H9 (cell line): Measurements from ENCODE around the gene DNAAF1. TPM values are rescaled to one million over a fixed set of nuclear protein-coding genes. Genes with fewer than 3 reads are reported as not detected.
A peak's percentile ranks its signal among the peaks of the same experiment; 100 is the strongest.

Source experiments
- DNase-seq: peaks from one replicate; pipeline ENCODE4 v3.0.0-alpha.2; 2017
- H2AFZ ChIP-seq: one replicate; pipeline ENCODE4 v1.6.1; 2013; ENCODE audit warnings: mild to moderate bottlenecking, low read length, control low read depth, moderate library complexity
- H2AK5ac ChIP-seq: 2 replicates; pipeline ENCODE4 v1.6.1; 2013; ENCODE audit warnings: low read length, control low read depth, mixed read lengths; ENCODE audit not compliant: insufficient read length
- H2BK120ac ChIP-seq: one replicate; pipeline ENCODE4 v1.6.1; 2013; ENCODE audit warnings: low read depth, mild to moderate bottlenecking, low read length, control low read depth, inconsistent platforms; ENCODE audit not compliant: poor library complexity, severe bottlenecking
- H2BK12ac ChIP-seq: 2 replicates; pipeline ENCODE4 v1.6.1; 2013; ENCODE audit warnings: low read length, control low read depth, mixed read lengths, low read depth; ENCODE audit not compliant: insufficient read length
- H2BK15ac ChIP-seq: 2 replicates; pipeline ENCODE4 v1.6.1; 2013; ENCODE audit warnings: low read depth, low read length, control low read depth
- H2BK20ac ChIP-seq: one replicate; pipeline ENCODE4 v1.6.1; 2013; ENCODE audit warnings: low read depth, mild to moderate bottlenecking, low read length, control low read depth, inconsistent platforms; ENCODE audit not compliant: poor library complexity, severe bottlenecking
- H2BK5ac ChIP-seq: 2 replicates; pipeline ENCODE4 v1.6.1; 2013; ENCODE audit warnings: low read length, control low read depth, mixed read lengths; ENCODE audit not compliant: insufficient read length
- H3K14ac ChIP-seq: 2 replicates; pipeline ENCODE4 v1.6.1; 2013; ENCODE audit warnings: low read length, control low read depth; ENCODE audit not compliant: insufficient read depth
- H3K18ac ChIP-seq: 2 replicates; pipeline ENCODE4 v1.6.1; 2013; ENCODE audit warnings: low read depth, mild to moderate bottlenecking, mixed read lengths, low read length, control low read depth; ENCODE audit not compliant: insufficient read length
- H3K23ac ChIP-seq: 2 replicates; pipeline ENCODE4 v1.6.1; 2013; ENCODE audit warnings: low read length, control low read depth, mixed read lengths, low read depth; ENCODE audit not compliant: insufficient read length
- H3K23me2 ChIP-seq: 2 replicates; pipeline ENCODE4 v1.6.1; 2013; ENCODE audit warnings: low read depth, mild to moderate bottlenecking, mixed read lengths, low read length, control low read depth; ENCODE audit not compliant: insufficient read length, poor library complexity, severe bottlenecking
- H3K27ac ChIP-seq: 2 replicates; pipeline ENCODE4 v1.5.1; 2013; ENCODE audit warnings: low read length, control low read depth, mixed read lengths, low read depth; ENCODE audit not compliant: insufficient read length
- H3K27me3 ChIP-seq: 2 replicates; pipeline ENCODE4 v1.6.1; 2013; ENCODE audit warnings: low read length, control low read depth, inconsistent platforms; ENCODE audit not compliant: insufficient read depth
- H3K4ac ChIP-seq: 2 replicates; pipeline ENCODE4 v1.6.1; 2013; ENCODE audit warnings: low read depth, mild to moderate bottlenecking, control low read depth, inconsistent platforms, low read length, moderate library complexity
- H3K4me1 ChIP-seq: 2 replicates; pipeline ENCODE4 v1.6.1; 2013; ENCODE audit warnings: low read length, control low read depth, inconsistent platforms; ENCODE audit not compliant: insufficient read depth
- H3K4me2 ChIP-seq: 2 replicates; pipeline ENCODE4 v1.6.1; 2013; ENCODE audit warnings: low read length, control low read depth, mixed read lengths; ENCODE audit not compliant: insufficient read length, insufficient read depth
- H3K56ac ChIP-seq: 2 replicates; pipeline ENCODE4 v1.6.1; 2013; ENCODE audit warnings: low read depth, mild to moderate bottlenecking, mixed read lengths, low read length, control low read depth; ENCODE audit not compliant: insufficient read length
- H3K79me1 ChIP-seq: 2 replicates; pipeline ENCODE4 v1.6.1; 2013; ENCODE audit warnings: low read depth, mild to moderate bottlenecking, moderate library complexity, low read length, control low read depth, inconsistent platforms; ENCODE audit not compliant: insufficient read depth, poor library complexity, severe bottlenecking
- H3K79me2 ChIP-seq: 2 replicates; pipeline ENCODE4 v1.6.1; 2013; ENCODE audit warnings: low read length, control low read depth, inconsistent platforms; ENCODE audit not compliant: insufficient read depth
- H3K9ac ChIP-seq: 2 replicates; pipeline ENCODE4 v1.6.1; 2013; ENCODE audit warnings: low read length, control low read depth, mixed read lengths; ENCODE audit not compliant: insufficient read length; ENCODE audit errors: extremely low read depth
- H3K9me3 ChIP-seq: one replicate; pipeline ENCODE4 v1.6.1; 2013; ENCODE audit warnings: low read depth, low read length, inconsistent platforms; ENCODE audit not compliant: control insufficient read depth
- H3T11ph ChIP-seq: one replicate; pipeline ENCODE4 v1.6.1; 2013; ENCODE audit warnings: mild to moderate bottlenecking, low read length, control low read depth, inconsistent platforms
- H4K20me1 ChIP-seq: one replicate; pipeline ENCODE4 v1.6.1; 2013; ENCODE audit not compliant: control insufficient read depth, insufficient read length, insufficient read depth
- H4K5ac ChIP-seq: 2 replicates; pipeline ENCODE4 v1.6.1; 2013; ENCODE audit warnings: low read depth, mild to moderate bottlenecking, mixed read lengths, low read length, control low read depth; ENCODE audit not compliant: insufficient read length
- H4K8ac ChIP-seq: replicated peaks from 2 replicates; pipeline ENCODE4 v1.6.1; 2013; ENCODE audit warnings: low read length, control low read depth, mixed read lengths, low read depth; ENCODE audit not compliant: insufficient read length
- H4K91ac ChIP-seq: 2 replicates; pipeline ENCODE4 v1.6.1; 2013; ENCODE audit warnings: low read depth, mild to moderate bottlenecking, moderate library complexity, mixed read lengths, low read length, control low read depth; ENCODE audit not compliant: insufficient read length
- H3K27ac Mint-ChIP-seq, 3 experiments: 2 replicates in 2 of 3; 3 replicates in 1 of 3; pipeline ENCODE4 v1.8.0; 2020 to 2021; ENCODE audit warnings: mixed read lengths in 3 of 3, mild to moderate bottlenecking in 1 of 3, moderate library complexity in 1 of 3
- H3K27me3 Mint-ChIP-seq: 2 replicates; pipeline ENCODE4 v1.8.0; 2021; ENCODE audit warnings: low read depth, mild to moderate bottlenecking, moderate library complexity, mixed read lengths
- H3K36me3 Mint-ChIP-seq, 3 experiments: 2 replicates in 2 of 3; 3 replicates in 1 of 3; pipeline ENCODE4 v1.8.0; 2020 to 2021; ENCODE audit warnings: low read depth in 3 of 3, mixed read lengths in 3 of 3; ENCODE audit not compliant: insufficient read depth in 1 of 3
- H3K4me1 Mint-ChIP-seq, 2 experiments: 2 replicates each; pipeline ENCODE4 v1.8.0; 2020; ENCODE audit warnings: mixed read lengths in 2 of 2
- H3K4me3 Mint-ChIP-seq, 2 experiments: 2 replicates in 1 of 2; 3 replicates in 1 of 2; pipeline ENCODE4 v1.8.0; 2020 to 2021; ENCODE audit warnings: mild to moderate bottlenecking in 2 of 2, mixed read lengths in 2 of 2, moderate library complexity in 1 of 2
- H3K9me3 Mint-ChIP-seq, 2 experiments: 2 replicates in 1 of 2; 3 replicates in 1 of 2; pipeline ENCODE4 v1.8.0; 2020; ENCODE audit warnings: mild to moderate bottlenecking in 2 of 2, mixed read lengths in 2 of 2, moderate library complexity in 1 of 2
- WGBS: extraction: QIAGEN DNeasy Blood & Tissue Kit; methylation state at CpG from one replicate; pipeline ENCODE4 v1.1.7; 2013; ENCODE audit warnings: missing lambda C conversion rate, low lambda C conversion rate, mixed read lengths; ENCODE audit not compliant: insufficient read length; ENCODE audit errors: extremely low coverage; 5-methylcytosine and 5-hydroxymethylcytosine counted together
- total RNA-seq: library from RNA; stranded (reverse); gene quantifications from 2 replicates; pipeline ENCODE4 v1.2.1, GENCODE V29; 2021
- TF ChIP-seq, protein P1 (sequence below): fragments of 200-600 bp; sonication (generic); conservative IDR thresholded peaks from 3 replicates; pipeline ENCODE4 v1.8.0; 2021; ENCODE audit warnings: antibody characterized with exemption, mild to moderate bottlenecking

Gene DNAAF1
- total RNA-seq, 1 experiment from 2014 or later: not detected

GRCh38 chr16:84197466-84198128, 52.5 kb downstream of the DNAAF1 start:
- Mint-ChIP-seq H3K27me3 (peaks cover 4% of the 10 kb centered on the region; the same call in 1 of the 2 replicates), H3K4me3 (no peak overlapping the region), H3K27ac (peak overlapping the region in 1 of 3 experiments; percentile 48; a peak in 1 of 7 replicates), H3K36me3 (no peaks in the 10 kb centered on the region), H3K4me1 (peaks cover 6 to 31% of the 10 kb centered on the region in 2 experiments; a peak in 3 of 4 replicates), H3K9me3 (no peaks in the 10 kb centered on the region; a peak in 1 of 5 replicates)
- H3T11ph ChIP-seq: no peak overlapping the region
- no peak overlapping the region for H2AK5ac ChIP-seq
- H2BK5ac ChIP-seq: no peak overlapping the region
- no peaks in the 10 kb centered on the region for H4K20me1 ChIP-seq
- no peak overlapping the region for H2BK20ac ChIP-seq
- H4K5ac ChIP-seq: no peak overlapping the region
- no peaks in the 10 kb centered on the region; the same call in 1 of the 2 replicates for H3K4me1 ChIP-seq
- H2BK12ac ChIP-seq: no peak overlapping the region
- no peaks in the 10 kb centered on the region for H3K79me2 ChIP-seq
- no peak overlapping the region for H3K9ac ChIP-seq
- no peak overlapping the region for H4K91ac ChIP-seq
- no peaks in the 10 kb centered on the region for H3K23me2 ChIP-seq
- no peaks in the 10 kb centered on the region for H3K27me3 ChIP-seq
- DNase-seq: no peak
- H3K4ac ChIP-seq: no peak overlapping the region
- H2BK120ac ChIP-seq: no peak overlapping the region
- no peaks in the 10 kb centered on the region for H3K9me3 ChIP-seq
- H2BK15ac ChIP-seq: no peak overlapping the region
- no peak overlapping the region for H4K8ac ChIP-seq
- H3K4me2 ChIP-seq: no peak overlapping the region
- H3K56ac ChIP-seq: no peak overlapping the region
- no peak overlapping the region for H2AFZ ChIP-seq
- H3K23ac ChIP-seq: no peak overlapping the region
- H3K18ac ChIP-seq: no peak overlapping the region
- no peak overlapping the region for H3K27ac ChIP-seq
- H3K14ac ChIP-seq: no peak overlapping the region; the same call in 1 of the 2 replicates
- H3K79me1 ChIP-seq: no peaks in the 10 kb centered on the region
- no CpG with 5 or more reads among the region's 14 CpGs for WGBS
- TF ChIP-seq, protein P1, sequence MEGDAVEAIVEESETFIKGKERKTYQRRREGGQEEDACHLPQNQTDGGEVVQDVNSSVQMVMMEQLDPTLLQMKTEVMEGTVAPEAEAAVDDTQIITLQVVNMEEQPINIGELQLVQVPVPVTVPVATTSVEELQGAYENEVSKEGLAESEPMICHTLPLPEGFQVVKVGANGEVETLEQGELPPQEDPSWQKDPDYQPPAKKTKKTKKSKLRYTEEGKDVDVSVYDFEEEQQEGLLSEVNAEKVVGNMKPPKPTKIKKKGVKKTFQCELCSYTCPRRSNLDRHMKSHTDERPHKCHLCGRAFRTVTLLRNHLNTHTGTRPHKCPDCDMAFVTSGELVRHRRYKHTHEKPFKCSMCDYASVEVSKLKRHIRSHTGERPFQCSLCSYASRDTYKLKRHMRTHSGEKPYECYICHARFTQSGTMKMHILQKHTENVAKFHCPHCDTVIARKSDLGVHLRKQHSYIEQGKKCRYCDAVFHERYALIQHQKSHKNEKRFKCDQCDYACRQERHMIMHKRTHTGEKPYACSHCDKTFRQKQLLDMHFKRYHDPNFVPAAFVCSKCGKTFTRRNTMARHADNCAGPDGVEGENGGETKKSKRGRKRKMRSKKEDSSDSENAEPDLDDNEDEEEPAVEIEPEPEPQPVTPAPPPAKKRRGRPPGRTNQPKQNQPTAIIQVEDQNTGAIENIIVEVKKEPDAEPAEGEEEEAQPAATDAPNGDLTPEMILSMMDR: no peak
